ENCODE data around the gene PRXL2C. TPM values are rescaled to one million over a fixed set of nuclear protein-coding genes. Genes with fewer than 3 reads are reported as not detected.

Gene PRXL2C
- total RNA-seq, 1 donor from 2014 or later, result 4.1 TPM

DNA sequence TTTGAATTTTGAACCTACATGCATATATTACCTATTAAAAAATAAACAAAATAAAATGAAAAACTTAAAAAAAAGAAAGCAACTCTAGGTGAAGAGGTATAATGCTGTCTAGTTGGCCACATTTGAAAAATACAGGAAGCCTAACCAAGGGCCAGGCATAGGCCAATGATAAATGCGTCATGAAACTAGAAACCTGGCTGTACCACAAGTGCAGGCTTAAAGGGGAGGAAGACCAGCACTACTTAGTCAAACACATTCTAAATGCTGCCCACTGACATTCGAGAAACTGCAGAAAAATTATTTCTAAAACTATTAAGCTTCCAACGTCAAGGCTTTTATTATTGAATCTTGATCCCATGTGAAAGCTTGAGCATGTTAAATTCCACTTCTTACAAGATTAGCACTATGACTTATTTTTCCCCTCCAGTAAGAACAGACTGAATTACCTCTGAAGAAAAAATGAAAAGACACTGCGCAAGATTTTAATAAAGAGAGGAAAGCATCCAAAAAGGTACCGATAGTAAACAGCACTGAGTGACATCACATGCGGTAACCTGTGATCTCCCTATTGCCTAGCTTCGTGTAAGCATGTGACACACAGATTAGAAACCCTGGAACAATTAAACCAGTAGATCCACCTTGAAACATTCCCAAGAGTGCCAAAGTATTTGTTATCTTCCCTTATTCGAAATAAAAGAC, 51.7 kb downstream of the PRXL2C start:
- TF ChIP-seq, protein P1, sequence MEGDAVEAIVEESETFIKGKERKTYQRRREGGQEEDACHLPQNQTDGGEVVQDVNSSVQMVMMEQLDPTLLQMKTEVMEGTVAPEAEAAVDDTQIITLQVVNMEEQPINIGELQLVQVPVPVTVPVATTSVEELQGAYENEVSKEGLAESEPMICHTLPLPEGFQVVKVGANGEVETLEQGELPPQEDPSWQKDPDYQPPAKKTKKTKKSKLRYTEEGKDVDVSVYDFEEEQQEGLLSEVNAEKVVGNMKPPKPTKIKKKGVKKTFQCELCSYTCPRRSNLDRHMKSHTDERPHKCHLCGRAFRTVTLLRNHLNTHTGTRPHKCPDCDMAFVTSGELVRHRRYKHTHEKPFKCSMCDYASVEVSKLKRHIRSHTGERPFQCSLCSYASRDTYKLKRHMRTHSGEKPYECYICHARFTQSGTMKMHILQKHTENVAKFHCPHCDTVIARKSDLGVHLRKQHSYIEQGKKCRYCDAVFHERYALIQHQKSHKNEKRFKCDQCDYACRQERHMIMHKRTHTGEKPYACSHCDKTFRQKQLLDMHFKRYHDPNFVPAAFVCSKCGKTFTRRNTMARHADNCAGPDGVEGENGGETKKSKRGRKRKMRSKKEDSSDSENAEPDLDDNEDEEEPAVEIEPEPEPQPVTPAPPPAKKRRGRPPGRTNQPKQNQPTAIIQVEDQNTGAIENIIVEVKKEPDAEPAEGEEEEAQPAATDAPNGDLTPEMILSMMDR (IDR thresholded peaks at IDR 0.05; ENCODE audit: partially characterized antibody, unreplicated experiment), result no peak
- no peaks in the 10 kb centered on the region for H3K27me3 Mint-ChIP-seq (ENCODE audit: unreplicated experiment)
- H3K27ac Mint-ChIP-seq (ENCODE audit: unreplicated experiment), result no peak overlapping the region
- peaks cover 4% of the 10 kb centered on the region for H3K4me1 Mint-ChIP-seq (ENCODE audit: low read depth, unreplicated experiment)
- H3K4me3 Mint-ChIP-seq (ENCODE audit: unreplicated experiment), result no peak overlapping the region
- H3K36me3 Mint-ChIP-seq (ENCODE audit: unreplicated experiment), result no peaks in the 10 kb centered on the region
- no peak for DNase-seq
- no peaks in the 10 kb centered on the region for H3K9me3 Mint-ChIP-seq (ENCODE audit: unreplicated experiment)

DNA sequence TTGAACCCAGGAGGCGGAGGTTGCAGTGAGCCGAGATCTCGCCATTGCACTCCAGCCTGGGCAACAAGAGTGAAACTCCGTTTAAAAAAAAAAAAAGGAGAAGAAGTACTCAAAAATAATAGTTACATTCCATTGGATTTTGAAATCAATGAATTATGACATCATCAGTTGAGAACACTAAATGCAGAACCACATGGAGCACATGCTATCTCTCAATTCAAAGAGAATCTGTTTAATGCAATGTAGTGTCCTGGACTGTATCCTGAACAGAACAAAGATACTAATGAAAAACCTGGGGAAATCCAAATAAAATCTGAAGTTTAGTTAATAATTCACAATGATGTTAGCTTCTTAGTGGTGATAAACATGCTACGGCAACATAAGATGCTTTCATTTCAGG, 55.8 kb downstream of the PRXL2C start:
- DNase-seq, result no peak
- Mint-ChIP-seq H3K27ac (ENCODE audit: unreplicated experiment) (no peak overlapping the region), H3K4me1 (ENCODE audit: low read depth, unreplicated experiment) (no peaks in the 10 kb centered on the region), H3K4me3 (ENCODE audit: unreplicated experiment) (no peak overlapping the region), H3K9me3 (ENCODE audit: unreplicated experiment) (no peaks in the 10 kb centered on the region), H3K36me3 (ENCODE audit: unreplicated experiment) (no peaks in the 10 kb centered on the region), H3K27me3 (ENCODE audit: unreplicated experiment) (no peaks in the 10 kb centered on the region)
- TF ChIP-seq, protein P1 (IDR thresholded peaks at IDR 0.05; ENCODE audit: partially characterized antibody, unreplicated experiment), result no peak

DNA sequence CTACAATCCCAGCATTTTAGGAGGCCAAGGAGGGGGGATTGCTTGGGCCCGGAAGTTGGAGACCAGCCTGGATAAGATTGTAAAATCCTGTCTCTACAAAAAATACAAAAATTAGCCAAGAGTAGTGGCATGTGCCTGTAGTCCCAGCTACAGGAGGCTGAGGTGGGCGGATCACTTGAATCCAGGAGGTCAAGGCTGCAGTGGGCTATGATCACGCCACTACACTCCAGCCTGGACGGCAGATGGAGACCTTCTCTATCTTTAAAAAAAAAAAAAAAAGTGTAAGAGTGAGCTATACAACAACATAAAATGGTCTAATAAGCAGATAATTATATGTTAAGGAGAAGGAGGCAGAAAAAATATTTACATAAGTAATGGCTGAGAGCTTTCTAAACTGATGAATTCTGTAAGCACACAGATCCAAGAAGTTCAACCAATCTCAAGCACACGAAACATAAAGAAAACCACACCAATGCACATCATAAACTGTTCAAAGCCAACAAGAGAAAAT, 58.5 kb downstream of the PRXL2C start:
- no peaks in the 10 kb centered on the region for H3K36me3 Mint-ChIP-seq (ENCODE audit: unreplicated experiment)
- peaks cover 5% of the 10 kb centered on the region for H3K9me3 Mint-ChIP-seq (ENCODE audit: unreplicated experiment)
- no peaks in the 10 kb centered on the region for H3K4me1 Mint-ChIP-seq (ENCODE audit: low read depth, unreplicated experiment)
- TF ChIP-seq, protein P1 (IDR thresholded peaks at IDR 0.05; ENCODE audit: partially characterized antibody, unreplicated experiment), result no peak
- H3K27me3 Mint-ChIP-seq (ENCODE audit: unreplicated experiment), result no peaks in the 10 kb centered on the region
- no peak overlapping the region for H3K27ac Mint-ChIP-seq (ENCODE audit: unreplicated experiment)
- DNase-seq, result no peak
- no peak overlapping the region for H3K4me3 Mint-ChIP-seq (ENCODE audit: unreplicated experiment)

Other genes with a start within 250 kb of the PRXL2C start
- gene ZNF367, start 236.9 kb downstream of the PRXL2C start, total RNA-seq (ENCODE audit: unreplicated experiment), result 39.5 TPM
- gene HABP4, start 205.1 kb downstream of the PRXL2C start, total RNA-seq (ENCODE audit: unreplicated experiment), result 21.4 TPM
- 9.2 TPM for gene CDC14B, start 35.5 kb downstream of the PRXL2C start, total RNA-seq (ENCODE audit: unreplicated experiment)
- 18.6 TPM for gene ZNF510, start 122.8 kb upstream of the PRXL2C start, total RNA-seq (ENCODE audit: unreplicated experiment)
- 4.9 TPM for gene ZNF782, start 199.2 kb upstream of the PRXL2C start, total RNA-seq (ENCODE audit: unreplicated experiment)

Data from glutamatergic neuron (in vitro differentiated cells).